GM21737 (cell line): ENCODE results near the gene JUP.

Experiments used
- ATAC-seq: cut with Tn5 transposase; IDR thresholded peaks from one replicate; pipeline ENCODE4 v1.9.1; 2021; ENCODE audit warnings: mild to moderate bottlenecking, moderate library complexity; ENCODE audit not compliant: unreplicated experiment

Gene JUP

DNA sequence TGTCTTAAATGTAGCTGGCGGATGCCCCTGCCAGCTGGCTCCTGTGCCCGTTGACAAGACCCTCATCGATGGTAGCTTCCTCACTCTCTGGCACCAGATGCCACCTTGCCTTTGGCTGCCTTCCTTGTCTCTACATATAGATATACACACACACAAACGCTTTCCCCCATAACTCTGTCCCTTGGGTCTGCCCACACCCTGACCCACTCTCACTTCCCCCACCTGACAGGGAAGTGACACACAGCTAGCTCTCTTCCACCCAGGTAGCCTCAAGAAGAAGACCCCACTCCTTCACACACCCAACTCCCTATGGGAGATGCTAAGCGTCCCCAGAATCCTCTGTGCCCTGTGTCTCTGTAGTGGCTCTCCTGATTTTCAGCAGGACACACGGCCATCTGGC is 25.6 kb downstream of the JUP start:
- ATAC-seq: no peak

DNA sequence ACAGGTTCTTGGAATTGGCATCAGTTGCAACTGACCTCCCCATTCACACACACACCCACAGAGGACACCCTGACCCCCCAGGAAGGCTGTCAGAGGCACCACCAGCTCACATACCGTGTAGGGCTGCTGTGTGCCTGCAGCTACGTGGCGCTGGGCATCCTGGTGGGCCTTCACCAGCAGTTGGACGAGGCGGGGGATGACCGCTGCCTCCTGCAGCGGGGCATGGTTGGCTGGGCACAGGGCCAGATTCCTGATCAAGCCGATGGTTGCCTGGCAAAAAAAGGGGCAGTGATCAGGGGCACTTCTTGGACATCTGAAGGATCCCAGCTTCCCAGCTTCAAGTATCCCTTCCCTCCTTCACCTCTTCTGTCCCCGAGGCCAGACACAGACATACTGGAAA is 27.9 kb downstream of the JUP start:
- ATAC-seq: no peak

DNA sequence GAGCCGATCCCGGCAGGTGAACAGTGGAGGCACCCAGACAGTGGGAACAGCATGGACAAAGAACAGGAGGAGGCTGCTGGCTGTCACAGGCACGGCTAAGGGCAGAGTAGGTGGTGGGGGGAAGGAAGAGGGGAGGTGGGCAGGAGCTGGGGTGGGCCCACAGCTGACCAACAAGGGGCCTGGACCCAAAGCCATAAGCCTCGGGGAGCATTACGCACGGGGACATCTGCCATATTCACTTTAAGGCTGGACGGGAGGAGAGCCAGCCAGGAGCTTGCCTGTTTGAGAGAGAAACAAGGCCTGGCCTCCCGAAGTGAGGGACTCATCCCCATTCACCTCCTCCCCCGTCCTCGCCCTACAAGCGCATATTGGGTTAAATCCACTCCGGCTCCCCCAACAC is 32.4 kb downstream of the JUP start:
- ATAC-seq: no peak

DNA sequence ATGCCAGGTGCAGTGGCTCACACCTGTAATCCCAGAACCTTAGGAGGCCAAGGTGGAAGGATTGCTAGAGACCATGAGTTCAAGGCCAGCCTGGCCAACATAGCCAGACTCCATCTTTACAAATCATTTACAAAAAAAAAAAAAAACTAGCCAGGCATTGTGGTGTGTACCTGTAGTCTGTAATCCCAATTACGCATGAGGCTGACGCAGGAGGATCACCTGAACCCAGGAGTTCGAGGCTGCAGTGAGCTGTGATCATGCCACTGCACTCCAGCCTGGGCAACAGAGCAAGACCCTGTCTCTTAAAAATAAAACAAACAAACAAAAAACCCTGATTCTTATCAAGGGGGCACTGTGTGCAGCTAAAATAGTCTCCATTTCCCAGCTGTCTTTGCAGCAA is 35.2 kb downstream of the JUP start:
- ATAC-seq: no peak

DNA sequence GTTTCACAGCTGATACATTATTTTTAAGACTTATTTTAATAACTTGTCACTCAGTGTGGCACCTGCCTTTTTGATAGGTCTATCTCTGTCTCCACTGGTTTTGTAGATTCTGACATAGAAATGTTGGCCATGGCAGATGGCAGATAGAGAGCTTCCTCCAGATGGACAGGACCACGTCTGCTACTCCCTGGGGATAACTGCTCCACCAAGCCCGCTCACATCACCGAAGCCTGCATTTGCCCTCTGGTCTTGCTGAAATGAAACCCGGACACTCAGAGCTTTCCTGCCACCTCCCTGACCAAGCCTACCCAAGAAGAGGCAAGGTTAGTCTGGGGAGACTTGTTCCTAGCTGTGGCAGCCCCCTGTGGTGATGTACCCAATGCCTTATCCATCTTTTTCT is 35.6 kb downstream of the JUP start:
- no peak for ATAC-seq

DNA sequence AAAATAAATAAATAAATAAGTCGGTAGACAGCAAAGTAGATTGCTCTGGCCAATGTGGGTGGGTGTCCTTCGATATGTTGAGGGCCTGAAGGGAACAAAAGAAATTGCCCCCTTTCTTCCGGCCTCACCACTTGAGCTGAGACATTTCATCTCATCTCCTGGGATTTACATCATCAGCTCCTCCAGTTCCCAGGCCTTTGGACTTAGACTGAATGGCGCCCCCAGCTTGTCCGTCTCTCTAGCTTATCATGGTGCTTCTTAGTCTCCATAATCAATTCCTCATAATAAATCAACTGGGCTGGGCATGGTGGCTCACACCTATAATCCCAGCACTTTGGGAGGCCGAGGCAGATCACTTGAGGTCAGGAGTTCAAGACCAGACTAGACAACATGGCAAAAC is 38.2 kb downstream of the JUP start:
- no peak for ATAC-seq

DNA sequence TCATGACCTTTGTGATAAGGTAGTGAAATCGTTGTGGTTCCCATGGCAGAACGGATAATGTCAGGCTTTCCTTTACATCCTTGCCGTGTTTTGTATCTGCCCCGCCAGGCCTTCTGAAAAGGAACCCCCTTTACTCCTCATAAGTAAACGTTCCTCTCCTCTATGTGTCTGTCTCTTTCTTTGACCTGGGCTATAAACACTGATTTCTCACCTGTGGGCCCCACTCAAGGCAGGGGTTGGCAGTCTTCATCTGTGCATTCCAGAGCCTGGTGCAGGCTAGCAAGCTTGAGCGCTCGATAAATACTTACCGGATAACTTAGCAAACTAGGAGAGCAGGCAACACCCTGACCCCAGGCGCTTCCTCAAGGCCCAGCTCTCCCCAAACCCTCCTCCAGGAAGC is 44.8 kb downstream of the JUP start:
- no peak for ATAC-seq

DNA sequence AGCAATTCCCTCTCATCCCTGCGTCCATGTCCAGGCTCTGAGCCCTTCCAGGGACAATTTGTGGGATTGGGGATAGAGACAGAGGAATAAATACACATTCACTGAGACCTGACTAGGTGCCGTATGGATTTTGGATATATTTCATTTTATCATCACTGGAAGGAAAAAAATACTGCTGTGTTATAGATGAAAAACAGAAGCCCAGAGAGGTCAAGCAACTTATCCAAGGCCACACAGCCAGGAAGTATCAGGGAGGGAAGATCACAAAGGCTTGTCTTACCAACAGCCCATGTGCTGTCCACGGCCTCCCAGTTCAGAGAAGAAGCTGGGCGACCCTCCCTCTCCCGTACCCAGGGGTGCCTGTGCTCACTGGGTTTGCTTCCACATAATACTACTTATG is 46.0 kb downstream of the JUP start:
- ATAC-seq: no peak

DNA sequence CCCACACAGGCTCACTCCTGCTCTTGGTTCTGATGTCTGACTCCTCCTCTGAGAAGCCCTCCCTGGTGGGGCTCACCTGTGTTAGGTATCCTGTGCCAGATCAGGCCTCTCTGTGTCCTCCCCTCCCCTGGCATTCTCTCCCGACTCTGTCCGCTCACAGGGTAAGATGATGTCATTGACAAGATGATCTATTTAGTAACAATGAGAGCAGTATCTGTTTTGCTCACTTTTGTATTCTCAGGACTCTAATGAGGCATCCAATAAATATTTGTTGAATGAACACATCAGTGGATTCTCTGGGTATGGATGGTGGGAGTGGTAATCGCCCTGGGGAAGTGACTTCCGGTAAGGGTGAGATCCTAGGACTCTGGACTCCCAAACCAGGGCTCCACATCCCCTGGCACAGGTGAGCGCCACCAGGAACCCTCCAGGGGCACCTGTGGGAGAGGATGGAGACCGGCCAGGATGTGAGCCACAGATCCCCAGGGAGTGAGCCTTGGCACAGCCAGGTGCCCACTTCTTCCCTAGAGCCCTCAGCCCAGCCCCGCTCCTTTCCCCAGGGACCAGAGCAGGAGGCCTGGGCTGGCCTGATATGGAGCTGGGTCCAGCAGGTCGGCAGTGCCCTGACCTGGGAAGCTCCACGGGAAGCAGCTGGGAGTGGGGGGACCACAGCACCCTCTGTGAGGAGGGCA is 46.7 kb downstream of the JUP start:
- no peak for ATAC-seq

DNA sequence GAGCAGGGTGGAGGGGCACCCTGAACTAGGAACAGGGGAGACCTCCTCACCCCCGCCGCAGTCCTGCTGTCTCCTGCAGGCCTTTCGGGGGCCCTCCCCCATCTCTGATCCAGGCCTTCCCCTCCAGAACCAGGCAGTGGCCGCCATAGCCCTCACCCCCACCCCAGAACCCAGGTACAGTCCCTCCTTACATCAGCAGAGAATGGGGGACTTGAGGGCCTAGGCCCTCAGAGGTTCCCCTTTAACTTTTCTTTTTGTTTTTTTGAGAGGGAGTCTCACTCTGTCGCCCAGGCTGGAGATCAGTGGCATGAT is 47.8 kb downstream of the JUP start:
- ATAC-seq: no peak

DNA sequence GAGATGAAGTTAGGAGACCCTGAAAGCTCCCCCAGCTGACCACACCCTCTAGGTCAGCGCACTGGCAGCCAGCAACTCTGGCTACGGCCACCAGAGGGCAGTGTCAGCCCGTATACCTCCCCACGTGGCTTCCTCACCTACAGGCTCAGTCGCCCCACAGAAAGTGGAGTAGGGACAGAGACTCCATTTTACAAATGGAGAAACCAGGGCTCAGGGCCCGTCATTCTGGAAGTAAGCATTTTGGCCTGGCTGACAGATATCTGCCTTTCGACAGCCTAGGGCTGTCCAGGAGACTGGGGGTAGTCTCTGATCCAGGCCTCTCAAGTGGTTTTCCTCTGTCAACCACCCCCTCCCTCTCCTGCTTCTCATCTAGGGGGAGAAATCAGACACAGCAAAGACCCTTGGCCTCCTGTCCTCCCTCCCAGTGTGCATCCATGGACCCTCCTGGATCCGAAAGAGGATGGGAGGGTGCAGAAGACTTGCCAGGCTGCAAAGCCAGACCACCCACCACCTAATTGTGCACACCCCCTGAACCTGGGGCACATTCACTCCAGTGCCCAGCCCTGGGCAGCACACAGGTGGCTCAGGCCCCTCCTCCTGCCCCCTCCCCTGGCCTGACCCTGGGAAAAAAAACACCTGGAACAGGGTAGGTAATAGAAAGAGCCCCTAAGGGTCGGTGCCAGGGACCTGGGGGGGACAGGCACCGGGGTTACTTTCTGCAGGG is 48.3 kb downstream of the JUP start:
- peak; percentile 59 for ATAC-seq

DNA sequence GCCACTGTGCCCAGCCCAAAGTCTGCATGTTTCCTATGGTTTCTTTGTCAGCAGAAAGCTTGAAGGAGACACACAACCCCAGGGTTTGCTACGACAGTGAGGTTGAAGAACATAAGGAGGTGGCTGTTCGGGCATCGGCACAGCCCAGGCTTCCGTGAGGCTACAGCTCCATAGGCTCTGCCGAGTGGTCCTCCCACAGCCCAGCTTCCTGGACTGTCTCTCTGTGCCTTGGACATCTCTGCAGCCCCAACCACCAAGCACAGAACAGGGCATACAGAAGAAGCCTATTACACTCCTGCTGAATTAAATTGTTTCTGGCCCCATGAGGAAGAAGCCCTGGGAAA is 48.9 kb downstream of the JUP start:
- ATAC-seq: no peak

DNA sequence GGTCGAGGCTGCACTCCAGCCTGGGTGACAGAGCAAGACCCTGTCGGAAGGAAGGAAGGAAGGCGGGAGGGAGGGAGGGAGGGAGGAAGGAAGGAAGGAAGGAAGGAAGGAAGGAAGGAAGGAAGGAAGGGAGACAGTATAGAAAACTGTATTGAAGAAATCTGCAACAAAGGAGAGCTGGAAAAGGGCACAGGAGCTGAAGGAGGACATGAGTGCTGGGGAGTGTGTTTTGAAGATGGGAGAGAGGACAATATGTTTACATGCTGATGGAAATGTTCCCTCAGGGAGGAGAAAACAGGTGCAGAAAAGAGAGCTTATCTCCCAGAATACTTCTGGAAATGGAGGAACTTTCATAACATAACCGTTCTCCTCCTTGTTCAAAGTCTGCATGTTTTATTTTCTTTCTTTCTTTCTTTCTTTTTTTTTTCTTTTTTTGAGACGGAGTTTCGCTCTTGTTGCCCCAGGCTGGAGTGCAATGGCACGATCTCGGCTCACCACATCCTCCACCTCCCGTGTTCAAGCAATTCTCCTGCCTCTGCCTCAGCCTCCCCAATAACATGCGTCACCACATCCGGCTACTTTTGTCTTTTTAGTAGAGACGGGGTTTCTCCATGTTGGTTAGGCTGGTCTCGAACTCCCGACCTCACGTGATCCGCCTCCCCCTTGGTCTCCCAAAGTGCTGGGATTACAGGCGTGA is 49.4 kb downstream of the JUP start:
- no peak for ATAC-seq

DNA sequence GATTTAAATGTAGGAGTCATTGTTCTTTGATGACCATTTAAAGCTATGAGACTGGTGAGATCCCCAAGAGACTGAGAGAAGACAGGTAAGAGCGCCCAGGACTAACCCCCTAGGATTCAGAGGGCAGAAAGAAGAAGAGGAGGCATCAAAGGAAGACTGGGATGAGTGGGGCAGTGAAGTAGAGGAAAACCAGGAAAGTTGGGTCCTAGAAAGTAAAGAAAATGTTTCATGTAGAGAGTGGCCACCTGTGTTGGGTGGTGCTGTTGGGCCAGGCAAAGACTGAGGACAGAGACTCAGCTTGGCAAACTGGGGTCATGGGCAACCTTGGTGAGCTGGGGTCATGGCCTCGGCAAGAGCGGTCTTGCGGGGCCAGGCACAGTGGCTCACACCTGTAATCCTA is 50.8 kb downstream of the JUP start:
- no peak for ATAC-seq

DNA sequence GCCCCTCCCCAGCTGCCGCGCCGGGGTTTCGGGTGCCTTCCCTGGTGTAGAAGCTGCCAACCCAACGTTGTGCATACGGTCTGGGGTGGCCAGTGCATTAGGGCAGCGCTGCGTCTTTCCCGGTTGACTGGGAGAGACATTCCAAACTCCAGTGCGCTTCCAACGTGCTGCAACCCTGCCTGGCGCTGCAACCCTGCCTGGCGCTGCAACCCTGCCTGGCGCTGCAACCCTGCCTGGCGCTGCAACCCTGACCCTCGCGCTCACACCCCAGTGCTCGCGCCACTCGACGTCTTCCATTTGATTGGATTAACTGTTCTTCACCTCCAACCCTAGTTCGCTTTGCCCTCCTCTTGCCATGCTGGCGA is 51.6 kb downstream of the JUP start:
- no peak for ATAC-seq

DNA sequence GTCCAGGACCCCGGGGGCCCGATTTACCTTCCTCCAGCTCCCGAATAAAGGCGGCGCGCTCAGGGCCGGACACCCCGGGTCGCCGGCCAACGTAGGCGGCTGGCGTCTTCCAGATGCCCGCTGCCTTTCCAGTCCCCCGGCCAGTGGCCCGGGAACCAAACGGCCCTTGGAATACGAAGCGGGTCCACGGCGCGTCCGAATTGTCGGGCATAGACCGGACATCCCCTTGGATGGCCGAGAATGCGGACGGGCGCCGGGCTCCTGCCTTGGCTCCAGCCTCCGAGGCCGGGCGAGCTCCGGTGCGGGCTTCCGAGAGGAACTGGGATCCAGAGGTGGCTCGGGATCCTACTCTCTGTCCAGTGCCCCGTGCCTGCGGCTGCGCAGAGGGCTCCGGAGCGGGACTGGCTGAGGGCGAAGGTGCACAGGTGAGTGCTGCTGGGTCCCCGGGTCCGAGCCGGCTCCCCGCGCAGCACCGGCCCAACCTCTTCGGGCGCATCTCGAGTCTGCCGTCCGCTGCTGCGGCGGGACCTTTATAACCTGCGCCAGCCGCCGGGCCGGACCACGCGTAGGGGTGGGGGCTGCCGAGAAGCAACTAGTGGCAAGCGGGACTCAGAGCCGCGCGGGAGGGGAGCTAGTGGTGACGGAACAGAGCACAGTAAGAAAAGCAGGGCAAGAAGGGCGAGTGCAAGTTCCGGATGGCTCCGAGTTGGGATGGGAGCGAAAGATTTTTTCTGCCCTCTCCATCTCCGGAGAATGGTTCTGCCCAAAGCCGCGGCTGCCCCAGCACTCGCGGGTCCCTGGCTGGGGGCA is 52.2 kb downstream of the JUP start, which contains the start of gene HAP1:
HAP1 (minus strand) TSS at position 505 of the 810 bp plus-strand sequence; CDS start at position 496, 9 bp downstream.
- no peak for ATAC-seq

DNA sequence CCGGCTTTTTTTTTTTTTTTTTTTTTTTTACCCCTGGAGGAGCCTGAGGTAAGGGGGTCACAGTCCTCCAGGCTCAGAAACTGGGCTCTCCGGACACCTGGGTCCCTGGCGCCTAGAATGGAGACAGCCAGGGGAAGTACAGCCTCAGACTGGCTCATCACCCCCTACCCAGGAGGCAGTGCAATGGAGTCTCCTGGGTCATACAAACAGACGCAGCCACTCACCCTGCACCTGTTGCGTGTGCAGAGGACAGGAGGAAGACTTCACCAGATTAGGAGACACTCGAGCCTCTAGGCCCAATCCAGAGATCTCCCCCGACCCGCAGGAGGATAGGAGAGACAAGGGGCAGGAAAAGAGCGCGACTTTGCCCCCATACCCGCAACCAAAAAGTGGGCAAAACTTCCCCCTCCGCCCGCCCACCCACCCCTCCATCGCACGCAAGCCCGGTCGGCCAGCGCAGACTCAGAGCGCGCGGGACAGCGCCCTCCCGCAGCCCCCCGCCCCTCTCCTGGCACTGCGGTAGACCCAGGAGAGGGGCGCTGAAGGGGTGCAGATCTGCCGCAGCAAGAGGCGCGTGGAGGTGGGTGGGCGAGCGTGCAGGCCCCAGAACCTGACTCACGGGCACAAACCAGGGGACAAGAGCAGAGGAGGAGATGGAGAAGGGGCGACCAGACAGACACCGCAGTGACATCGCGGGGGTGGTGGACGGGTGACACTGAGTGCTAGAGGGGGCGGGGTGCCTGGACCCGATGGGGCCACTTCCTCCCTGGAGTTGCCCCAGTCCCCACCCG is 53.0 kb downstream of the JUP start:
- no peak for ATAC-seq

DNA sequence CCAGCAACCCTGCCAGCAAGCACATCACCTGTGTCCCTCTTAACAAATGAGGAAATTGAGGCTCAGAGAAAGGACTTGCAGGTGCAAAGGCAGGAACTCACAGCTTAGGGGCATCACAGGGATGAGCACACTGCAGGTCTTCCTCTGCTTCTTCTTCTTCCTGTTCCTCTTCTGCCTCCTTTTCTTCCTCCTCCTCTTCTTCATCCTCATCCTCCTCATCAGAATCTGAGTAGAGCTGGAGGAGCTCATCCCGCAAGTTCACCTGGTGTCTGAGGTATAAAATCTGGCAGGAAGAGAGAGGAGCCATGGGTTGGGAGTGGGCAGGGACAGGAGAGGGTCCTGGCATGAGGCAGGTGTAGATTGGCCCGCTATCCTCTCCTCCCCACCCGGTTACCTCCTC is 54.7 kb downstream of the JUP start:
- no peak for ATAC-seq

DNA sequence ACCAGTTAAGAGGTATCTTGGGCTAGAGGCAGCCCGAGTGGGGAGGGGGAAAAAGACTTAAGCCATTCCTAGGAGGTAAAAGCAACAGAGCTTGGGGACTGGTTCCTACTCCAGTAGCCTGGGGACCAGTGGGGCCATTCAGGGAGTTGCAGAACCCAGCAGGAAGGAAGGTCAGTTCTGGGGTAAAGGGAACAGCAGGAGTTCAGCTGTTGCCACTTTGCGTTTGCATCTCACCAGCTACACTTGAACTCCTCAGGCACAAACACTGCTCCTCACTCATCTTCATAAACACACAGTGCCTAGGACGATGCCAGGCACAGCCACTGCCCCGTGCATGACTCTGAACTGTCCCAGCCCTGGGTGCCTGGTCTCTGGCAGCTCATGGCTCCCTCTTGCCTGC is 56.0 kb downstream of the JUP start:
- ATAC-seq: no peak

DNA sequence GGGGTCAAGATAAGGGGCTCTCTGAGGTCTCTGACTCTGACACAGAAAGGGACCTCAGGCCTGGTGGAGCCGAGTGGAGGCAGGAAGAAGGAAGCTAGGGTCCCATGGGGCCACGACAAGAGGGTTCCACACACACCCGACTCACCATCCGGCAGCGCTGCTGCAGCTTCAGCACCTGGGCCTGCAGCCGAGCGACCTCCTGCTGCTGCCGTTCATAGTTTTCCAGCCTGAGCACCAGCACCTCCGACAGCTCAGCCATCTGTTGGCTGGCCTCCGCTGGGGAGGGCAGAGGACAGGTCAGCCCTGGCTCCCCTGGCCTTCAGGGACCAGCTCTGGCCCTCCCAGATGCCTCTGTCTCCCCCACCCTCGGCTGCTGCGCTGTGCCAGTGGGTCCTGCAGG is 58.5 kb downstream of the JUP start:
- ATAC-seq: no peak

DNA sequence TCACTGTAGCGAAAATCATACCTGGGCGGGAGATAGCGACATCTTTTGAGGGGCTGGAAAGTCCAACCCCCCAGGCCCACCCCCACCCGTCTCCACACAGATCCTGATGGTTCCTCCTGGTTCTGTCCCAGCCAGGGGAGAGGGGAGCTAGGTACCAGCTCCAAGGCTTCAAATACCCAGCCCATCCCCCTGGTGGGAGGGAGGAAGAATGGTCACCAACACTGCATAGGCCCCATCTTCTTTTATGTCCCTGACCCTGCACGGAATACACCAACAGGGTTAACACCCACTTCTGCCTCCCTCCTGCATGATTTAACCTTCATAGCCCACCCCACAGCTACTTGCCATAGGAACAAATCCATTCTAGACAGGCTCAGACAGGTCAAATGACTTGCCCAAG is 61.4 kb downstream of the JUP start:
- ATAC-seq: no peak
